Upper lobe of left lung (tissue), 6 donors: ENCODE results near the gene ARG1. TPM values are rescaled to one million over a fixed set of nuclear protein-coding genes. Genes with fewer than 3 reads are reported as not detected.
"Not testable (repeated sequence)": the region's sequence is repeated elsewhere in the genome, so short reads cannot be mapped to it uniquely, and the experiment has no call there.

Experiments
- ATAC-seq, 2 donors: fragments of 200-7000 bp; cut with Tn5 transposase; one replicate each; pipeline ENCODE4 v1.9.1; 2022; ENCODE audit warnings: mild to moderate bottlenecking in 2 of 2, moderate library complexity in 2 of 2; ENCODE audit not compliant: low FRiP score in 2 of 2
- DNase-seq, 2 donors: peaks; one replicate each; pipeline ENCODE4 v3.0.0-alpha.2; 2019 to 2020
- H3K27ac ChIP-seq, 4 donors: fragments of 200-600 bp; sonication (generic); one replicate each; pipeline ENCODE4 v1.5.1; 2016 to 2019
- H3K27me3 ChIP-seq, 4 donors: fragments of 200-600 bp; sonication (generic); one replicate each; pipeline ENCODE4 v1.5.1; 2017 to 2019
- H3K36me3 ChIP-seq, 4 donors: fragments of 200-600 bp; sonication (generic); one replicate each; pipeline ENCODE4 v1.5.1; 2016 to 2019
- H3K4me1 ChIP-seq, 4 donors: fragments of 200-600 bp; sonication (generic); one replicate each; pipeline ENCODE4 v1.5.1; 2018 to 2019
- H3K4me3 ChIP-seq, 4 donors: fragments of 200-600 bp; sonication (generic); one replicate each; pipeline ENCODE4 v1.5.1; 2017 to 2019; ENCODE audit warnings: mild to moderate bottlenecking in 2 of 4, moderate library complexity in 1 of 4
- H3K9me3 ChIP-seq, 4 donors: fragments of 200-600 bp; sonication (generic); one replicate each; pipeline ENCODE4 v1.5.1; 2018 to 2019
- CTCF ChIP-seq, 6 experiments: fragments of 450-650 bp in 4 of 6; fragments of 200-600 bp in 2 of 6; sonication (generic) in 2 of 6; IDR thresholded peaks; one replicate each; pipeline ENCODE4 v1.5.1; 2016 to 2019; ENCODE audit warnings: antibody characterized with exemption in 6 of 6
- EP300 ChIP-seq, 4 donors: sonication (generic); formaldehyde crosslinking; IDR thresholded peaks; one replicate each; pipeline ENCODE4 v1.5.1; 2017; ENCODE audit warnings: antibody characterized with exemption in 4 of 4, control low read depth in 2 of 4
- POLR2A ChIP-seq, 4 donors: fragments of 450-650 bp; IDR thresholded peaks; one replicate each; pipeline ENCODE4 v1.5.1; 2016 to 2017; ENCODE audit warnings: antibody characterized with exemption in 4 of 4, mild to moderate bottlenecking in 2 of 4
- POLR2AphosphoS5 ChIP-seq, 2 donors: sonication (generic); formaldehyde crosslinking; IDR thresholded peaks; one replicate each; pipeline ENCODE4 v1.5.1; 2017; ENCODE audit warnings: antibody characterized with exemption in 2 of 2
- WGBS, 2 donors: methylation state at CpG; one replicate each; pipeline ENCODE4 v1.1.5; 2017 to 2018; 5-methylcytosine and 5-hydroxymethylcytosine counted together
- total RNA-seq, 6 donors: library from RNA; depleted of rRNA in 4 of 6; stranded (reverse); fragments of >200 nt in 4 of 6; gene quantifications; one replicate each; pipeline versions ENCODE4 v1.1.0 to v1.2.1, GENCODE V29; 2016 to 2021
- donor health status: DM: no; HTN: no; CAD: no; lungs with moderate emphysema.
- donor health status: DM: no; HTN: yes; CAD: no; lungs with severe emphysema.

The ARG1 gene
- 1 to 10 TPM in 5 of 6 donors, not detected in 1; 1.2 to 5.1 (median 3.7) TPM for total RNA-seq

DNA sequence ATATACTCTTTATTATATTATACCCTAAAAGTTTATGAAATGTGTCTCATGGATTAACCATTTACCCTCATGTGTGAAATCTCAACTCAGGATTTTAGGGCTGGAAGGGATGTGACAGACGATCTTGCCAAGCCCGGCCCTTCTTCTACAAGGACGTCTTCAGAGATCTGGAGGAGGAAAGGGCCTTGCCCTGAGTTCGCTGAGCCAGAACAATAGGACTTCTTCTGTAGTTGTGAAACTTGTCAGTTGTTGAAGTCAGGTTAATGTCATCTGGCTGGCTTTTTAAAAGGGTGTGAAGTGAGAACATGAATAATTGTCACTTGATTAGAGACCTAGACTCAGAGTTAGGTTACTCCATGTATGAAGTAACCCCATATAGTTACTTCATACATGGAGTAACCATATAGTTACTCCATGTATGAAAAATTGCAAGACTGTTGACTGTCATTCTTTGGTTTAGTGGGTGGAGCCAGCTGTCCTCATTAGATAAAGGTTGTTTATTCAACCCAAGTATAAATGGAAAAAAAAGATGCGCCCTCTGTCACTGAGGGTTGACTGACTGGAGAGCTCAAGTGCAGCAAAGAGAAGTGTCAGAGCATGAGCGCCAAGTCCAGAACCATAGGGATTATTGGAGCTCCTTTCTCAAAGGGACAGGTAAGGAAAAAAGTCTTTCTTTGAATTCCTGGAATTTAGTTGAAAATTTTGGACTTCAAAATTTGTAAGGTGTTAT lies at the start of gene ARG1:
ARG1 (plus strand) TSS at position 541 of the 730 bp plus-strand sequence; CDS start at position 598, 57 bp downstream.
- H3K36me3 ChIP-seq = peaks cover 0 to 10% (median 0%) of the 10 kb centered on the region in 4 donors
- no peaks in the 10 kb centered on the region for H3K27me3 ChIP-seq
- ATAC-seq = no peak
- no peak within 1 kb of the TSS for H3K4me3 ChIP-seq
- no peaks in the 10 kb centered on the region for H3K9me3 ChIP-seq
- TF ChIP-seq POLR2AphosphoS5 (IDR thresholded peaks at IDR 0.05) (no peak), EP300 (IDR thresholded peaks at IDR 0.05) (no peak), CTCF (IDR thresholded peaks at IDR 0.05) (no peak), POLR2A (IDR thresholded peaks at IDR 0.05) (no peak)
- H3K4me1 ChIP-seq = no peaks in the 10 kb centered on the region
- WGBS, 2 donors = 84 to 96% methylated on average over 6 of the region's 6 CpGs
- H3K27ac ChIP-seq = peak within 1 kb of the TSS in 2 of 4 donors; percentile 11 to 52
- DNase-seq = no peak

DNA sequence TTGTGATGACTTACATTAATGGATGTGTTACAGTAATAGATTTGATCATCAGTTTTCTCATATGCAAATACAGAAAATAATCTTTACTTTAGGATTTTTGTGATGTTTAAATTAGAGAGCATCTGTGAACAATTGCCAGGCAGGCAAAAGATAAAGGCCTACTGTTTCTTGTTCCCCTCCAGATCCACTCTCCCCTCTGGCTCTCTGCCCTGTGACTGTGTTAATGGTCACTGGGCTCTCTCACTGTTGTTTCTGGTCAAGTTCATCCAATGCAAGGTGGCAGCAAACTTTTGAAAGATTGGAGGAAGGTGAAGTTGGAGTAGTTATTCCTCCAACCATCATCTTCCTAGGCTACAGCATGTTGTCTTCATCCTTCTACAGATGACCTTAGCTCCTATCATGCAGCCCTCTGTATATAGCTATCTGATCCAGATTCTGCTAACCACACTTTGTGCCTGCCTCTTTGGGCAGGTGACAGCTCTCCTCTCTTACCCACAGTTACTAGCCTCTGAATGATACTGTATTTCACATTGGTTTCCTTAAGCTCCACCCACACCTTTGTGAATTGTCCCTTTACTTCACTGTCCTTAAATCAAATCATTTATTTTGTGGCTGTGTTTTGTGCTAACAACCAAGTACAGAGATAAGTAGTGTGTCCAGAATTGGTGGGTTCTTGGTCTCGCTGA lies 48.9 kb upstream of the ARG1 start:
- 100% methylated on average over 1 of the region's 1 CpG for WGBS, 2 donors

GRCh38 chr6:131524695-131525336 lies 48.2 kb upstream of the ARG1 start:
- WGBS, 2 donors = 91 to 94% methylated on average over 25 of the region's 25 CpGs
- H3K36me3 ChIP-seq = no peaks in the 10 kb centered on the region
- TF ChIP-seq EP300 (IDR thresholded peaks at IDR 0.05) (no peak), POLR2AphosphoS5 (IDR thresholded peaks at IDR 0.05) (no peak), POLR2A (IDR thresholded peaks at IDR 0.05) (no peak), CTCF (IDR thresholded peaks at IDR 0.05) (no peak)
- H3K4me1 ChIP-seq = no peaks in the 10 kb centered on the region
- H3K27me3 ChIP-seq = no peaks in the 10 kb centered on the region
- no peak overlapping the region for H3K4me3 ChIP-seq
- no peak for ATAC-seq
- no peak overlapping the region for H3K27ac ChIP-seq
- no peak for DNase-seq
- H3K9me3 ChIP-seq = no peaks in the 10 kb centered on the region

More for the DNA sequence above, 48.9 kb upstream of the ARG1 start:
- Histone ChIP-seq H3K36me3 (no peaks in the 10 kb centered on the region), H3K4me1 (no peaks in the 10 kb centered on the region), H3K9me3 (no peaks in the 10 kb centered on the region), H3K27me3 (no peaks in the 10 kb centered on the region), H3K4me3 (no peak overlapping the region), H3K27ac (no peak overlapping the region)
- TF ChIP-seq CTCF (IDR thresholded peaks at IDR 0.05) (no peak), POLR2A (IDR thresholded peaks at IDR 0.05) (no peak), EP300 (IDR thresholded peaks at IDR 0.05) (no peak), POLR2AphosphoS5 (IDR thresholded peaks at IDR 0.05) (no peak)
- no peak for DNase-seq
- no peak for ATAC-seq

GRCh38 chr6:131530936-131531335 lies 42.1 kb upstream of the ARG1 start:
- not testable (repeated sequence) for H3K36me3 ChIP-seq, ATAC-seq, H3K9me3 ChIP-seq, H3K27ac ChIP-seq, H3K4me1 ChIP-seq, H3K4me3 ChIP-seq, H3K27me3 ChIP-seq, DNase-seq
- 90 to 95% methylated on average over 5 of the region's 5 CpGs for WGBS, 2 donors

DNA sequence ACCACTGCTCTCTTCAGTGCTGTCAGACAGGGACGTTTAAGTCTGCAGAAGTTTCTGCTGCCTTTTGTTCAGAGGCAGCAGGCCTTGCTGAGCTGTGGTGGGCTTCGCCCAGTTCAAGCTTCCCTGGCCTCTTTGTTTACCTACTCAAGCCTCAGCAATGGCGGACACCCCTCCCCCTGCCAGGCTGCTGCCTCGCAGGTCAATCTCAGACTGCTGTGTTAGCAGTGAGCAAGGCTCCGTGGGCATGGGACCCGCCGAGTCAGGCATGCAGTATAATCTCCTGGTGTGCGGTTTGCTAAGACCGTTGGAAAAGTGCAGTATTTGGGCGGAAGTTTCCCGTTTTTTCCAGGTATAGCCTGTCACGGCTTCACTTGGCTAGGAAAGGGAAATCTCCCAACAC lies 41.3 kb upstream of the ARG1 start:
- ATAC-seq, H3K4me1 ChIP-seq, H3K4me3 ChIP-seq, H3K36me3 ChIP-seq, H3K9me3 ChIP-seq, H3K27me3 ChIP-seq, H3K27ac ChIP-seq: not testable (repeated sequence)
- 94% methylated on average over 12 of the region's 12 CpGs; no CpG with 5 or more reads in 1 of the 2 donors for whole genome bisulfite sequencing, 2 donors
- peak in 1 of 2 donors; percentile 45 for DNase-seq
